Measurements from ENCODE around the gene AP2A1. TPM values are rescaled to one million over a fixed set of nuclear protein-coding genes. Genes with fewer than 3 reads are reported as not detected.
A peak's percentile ranks its signal among the peaks of the same experiment; 100 is the strongest.

Gene AP2A1
- total RNA-seq, 4 donors from 2014 or later = 69.9 to 103 (median 76.1) TPM

DNA sequence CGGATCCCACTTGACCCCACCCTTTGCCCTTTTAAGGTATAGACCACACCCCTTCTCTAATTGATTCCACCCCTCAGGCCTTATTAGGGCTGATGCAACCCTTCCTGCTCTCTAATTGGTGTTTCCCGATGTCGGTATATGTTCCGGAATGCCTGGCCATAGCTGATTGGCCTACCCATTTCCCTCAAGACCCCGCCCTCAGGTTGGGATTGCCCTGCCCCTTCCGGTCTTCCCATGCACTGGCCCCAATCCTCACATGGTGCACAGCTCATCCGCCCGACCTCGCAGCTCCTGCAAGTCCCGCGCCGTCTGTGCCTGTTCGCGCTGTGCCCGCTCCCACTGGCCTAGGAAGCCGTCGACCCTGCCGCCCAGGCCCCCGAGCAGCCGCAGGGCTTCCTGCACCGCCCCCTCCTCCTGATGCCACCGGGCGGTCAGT, 21.8 kb upstream of the AP2A1 start:
- H3K4me3 ChIP-seq = no peak overlapping the region
- H3K4me1 ChIP-seq = no peaks in the 10 kb centered on the region
- no peaks in the 10 kb centered on the region for H3K36me3 ChIP-seq
- TF ChIP-seq POLR2AphosphoS5 (IDR thresholded peaks at IDR 0.05) = no peak
- no peak for TF ChIP-seq POLR2A (IDR thresholded peaks at IDR 0.05)
- TF ChIP-seq, protein P1, sequence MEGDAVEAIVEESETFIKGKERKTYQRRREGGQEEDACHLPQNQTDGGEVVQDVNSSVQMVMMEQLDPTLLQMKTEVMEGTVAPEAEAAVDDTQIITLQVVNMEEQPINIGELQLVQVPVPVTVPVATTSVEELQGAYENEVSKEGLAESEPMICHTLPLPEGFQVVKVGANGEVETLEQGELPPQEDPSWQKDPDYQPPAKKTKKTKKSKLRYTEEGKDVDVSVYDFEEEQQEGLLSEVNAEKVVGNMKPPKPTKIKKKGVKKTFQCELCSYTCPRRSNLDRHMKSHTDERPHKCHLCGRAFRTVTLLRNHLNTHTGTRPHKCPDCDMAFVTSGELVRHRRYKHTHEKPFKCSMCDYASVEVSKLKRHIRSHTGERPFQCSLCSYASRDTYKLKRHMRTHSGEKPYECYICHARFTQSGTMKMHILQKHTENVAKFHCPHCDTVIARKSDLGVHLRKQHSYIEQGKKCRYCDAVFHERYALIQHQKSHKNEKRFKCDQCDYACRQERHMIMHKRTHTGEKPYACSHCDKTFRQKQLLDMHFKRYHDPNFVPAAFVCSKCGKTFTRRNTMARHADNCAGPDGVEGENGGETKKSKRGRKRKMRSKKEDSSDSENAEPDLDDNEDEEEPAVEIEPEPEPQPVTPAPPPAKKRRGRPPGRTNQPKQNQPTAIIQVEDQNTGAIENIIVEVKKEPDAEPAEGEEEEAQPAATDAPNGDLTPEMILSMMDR (IDR thresholded peaks at IDR 0.05) = no peak
- no peak for TF ChIP-seq EP300 (IDR thresholded peaks at IDR 0.05)
- ATAC-seq = no peak
- H3K27ac ChIP-seq = no peak overlapping the region
- no peaks in the 10 kb centered on the region for H3K9me3 ChIP-seq
- 81 to 82% methylated on average over 6 of the region's 23 CpGs for WGBS, 2 donors (ENCODE audit: low coverage in 1 of 2)
- peaks cover 10% of the 10 kb centered on the region for H3K27me3 ChIP-seq

- Histone ChIP-seq H3K9me3 (no peaks in the 10 kb centered on the region), H3K27me3 (peaks cover 10% of the 10 kb centered on the region), H3K4me3 (no peak overlapping the region), H3K27ac (no peak overlapping the region), H3K36me3 (no peaks in the 10 kb centered on the region), H3K4me1 (no peaks in the 10 kb centered on the region)
- no peak for TF ChIP-seq EP300 (IDR thresholded peaks at IDR 0.05)
- TF ChIP-seq, protein P1 (IDR thresholded peaks at IDR 0.05) = no peak
- TF ChIP-seq POLR2A (IDR thresholded peaks at IDR 0.05) = no peak
- TF ChIP-seq POLR2AphosphoS5 (IDR thresholded peaks at IDR 0.05) = no peak
- 19 to 47% methylated on average over 13 to 33 of the region's 52 CpGs for WGBS, 2 donors (ENCODE audit: low coverage in 1 of 2)
- ATAC-seq = peak; percentile 41
These were observed 20.4 kb upstream of the AP2A1 start for GRCh38 chr19:49746206-49746958.

GRCh38 chr19:49749055-49749716, 17.6 kb upstream of the AP2A1 start:
- Histone ChIP-seq H3K36me3 (no peaks in the 10 kb centered on the region), H3K9me3 (no peaks in the 10 kb centered on the region), H3K27me3 (peaks cover 10% of the 10 kb centered on the region), H3K4me1 (no peaks in the 10 kb centered on the region), H3K27ac (no peak overlapping the region), H3K4me3 (no peak overlapping the region)
- ATAC-seq = no peak
- WGBS, 2 donors (ENCODE audit: low coverage in 1 of 2) = 84 to 86% methylated on average over 5 to 6 of the region's 6 CpGs
- TF ChIP-seq EP300 (IDR thresholded peaks at IDR 0.05) (no peak), POLR2AphosphoS5 (IDR thresholded peaks at IDR 0.05) (no peak), POLR2A (IDR thresholded peaks at IDR 0.05) (no peak)
- TF ChIP-seq, protein P1 (IDR thresholded peaks at IDR 0.05) = no peak

GRCh38 chr19:49749771-49750170, 17.0 kb upstream of the AP2A1 start:
- no peak for ATAC-seq
- peaks cover 10% of the 10 kb centered on the region for H3K27me3 ChIP-seq
- H3K36me3 ChIP-seq = no peaks in the 10 kb centered on the region
- 22% methylated on average over 1 of the region's 1 CpG; no CpG with 5 or more reads in 1 of the 2 donors for WGBS, 2 donors (ENCODE audit: low coverage in 1 of 2)
- TF ChIP-seq EP300 (IDR thresholded peaks at IDR 0.05) = no peak
- TF ChIP-seq, protein P1 (IDR thresholded peaks at IDR 0.05) = no peak
- no peak for TF ChIP-seq POLR2AphosphoS5 (IDR thresholded peaks at IDR 0.05)
- TF ChIP-seq POLR2A (IDR thresholded peaks at IDR 0.05) = no peak
- no peaks in the 10 kb centered on the region for H3K4me1 ChIP-seq
- no peaks in the 10 kb centered on the region for H3K9me3 ChIP-seq
- H3K27ac ChIP-seq = no peak overlapping the region
- H3K4me3 ChIP-seq = no peak overlapping the region

Measured in gastroesophageal sphincter (tissue), 4 donors.